GM18511 (cell line): Measurements from ENCODE around the gene APOL3.
"Not testable (repeated sequence)": the region's sequence is repeated elsewhere in the genome, so short reads cannot be mapped to it uniquely, and the experiment has no call there.

ENCODE experiments used
- ATAC-seq: cut with Tn5 transposase; IDR thresholded peaks from one replicate; pipeline ENCODE4 v1.9.1; 2021; ENCODE audit warnings: mild to moderate bottlenecking, moderate library complexity; ENCODE audit not compliant: unreplicated experiment

APOL3 gene

GRCh38 chr22:36162127-36163034, 1.8 kb upstream of the APOL3 start:
- ATAC-seq: peak; percentile 63

GRCh38 chr22:36161793-36162126, 1.2 kb upstream of the APOL3 start:
- ATAC-seq: not testable (repeated sequence)

- ATAC-seq: no peak
Measured at GRCh38 chr22:36156515-36157419, 3.8 kb downstream of the APOL3 start.

GRCh38 chr22:36156119-36156514, 4.4 kb downstream of the APOL3 start:
- no peak for ATAC-seq

- ATAC-seq: no peak
Measured at GRCh38 chr22:36155702-36156101, 4.9 kb downstream of the APOL3 start.

- no peak for ATAC-seq
Measured at GRCh38 chr22:36154423-36154945, 6.1 kb downstream of the APOL3 start.

- no peak for ATAC-seq
Measured at GRCh38 chr22:36153501-36154422, 6.8 kb downstream of the APOL3 start.

- ATAC-seq: not testable (repeated sequence)
Measured at GRCh38 chr22:36152821-36153220, 7.7 kb downstream of the APOL3 start.

- ATAC-seq: no peak
Measured at GRCh38 chr22:36152088-36152487, 8.5 kb downstream of the APOL3 start.

- no peak for ATAC-seq
Measured at GRCh38 chr22:36151006-36151595, 9.5 kb downstream of the APOL3 start.

- ATAC-seq: no peak
Measured at GRCh38 chr22:36149441-36149840, 11.1 kb downstream of the APOL3 start.

- ATAC-seq: no peak
Measured at GRCh38 chr22:36148411-36148810, 12.1 kb downstream of the APOL3 start.

- no peak for ATAC-seq
Measured at GRCh38 chr22:36147196-36147791, 13.3 kb downstream of the APOL3 start.

GRCh38 chr22:36145881-36146280, 14.7 kb downstream of the APOL3 start:
- ATAC-seq: no peak

GRCh38 chr22:36144886-36145541, 15.5 kb downstream of the APOL3 start:
- no peak for ATAC-seq

- ATAC-seq: no peak
Measured at GRCh38 chr22:36143956-36144355, 16.6 kb downstream of the APOL3 start.

GRCh38 chr22:36143066-36143815, 17.3 kb downstream of the APOL3 start:
- ATAC-seq: no peak

- no peak for ATAC-seq
Measured at GRCh38 chr22:36141481-36141880, 19.1 kb downstream of the APOL3 start.
